IMR-90 (cell line): Measurements from ENCODE around the gene LRRC15. TPM values are rescaled to one million over a fixed set of nuclear protein-coding genes. Genes with fewer than 3 reads are reported as not detected.

ENCODE experiments used
- ATAC-seq: fragments of 200-7000 bp; cut with Tn5 transposase; 2 replicates; pipeline ENCODE4 v1.9.1; 2020; ENCODE audit warnings: low read depth, mild to moderate bottlenecking, moderate library complexity
- BruUV-seq: library from RNA; stranded (reverse); fragments of 400-500 nt; replicated peaks from 2 replicates; lab custom pipeline; 2021; lab: Mats Ljungman, UMichigan
- CTCF ChIA-PET: fragments of 300-600 bp; formaldehyde crosslinking; extraction: SDS; loops from one replicate; lab custom pipeline; 2021; ENCODE audit warnings: antibody characterized with exemption; lab: Yijun Ruan, JAX
- POLR2A ChIA-PET: fragments of 300-600 bp; sonication (Branson Sonifier 250); formaldehyde crosslinking; loops from one replicate; lab custom pipeline; 2022; ENCODE audit warnings: antibody characterized with exemption; ENCODE audit not compliant: unreplicated experiment; lab: Charles Lee
- DNase-seq: peaks from one replicate; pipeline ENCODE4 v3.0.0; 2013
- H2AFZ ChIP-seq: replicated peaks from 2 replicates; pipeline ENCODE3; 2013; ENCODE audit warnings: low read length, mild to moderate bottlenecking; ENCODE audit not compliant: poor library complexity
- H2AK5ac ChIP-seq: 2 replicates; pipeline ENCODE4 v1.6.1; 2013; ENCODE audit warnings: low read depth, low read length, inconsistent platforms
- H2AK9ac ChIP-seq: replicated peaks from 2 replicates; pipeline ENCODE3; 2013; ENCODE audit warnings: mild to moderate bottlenecking, low read depth, low read length, moderate library complexity; ENCODE audit not compliant: poor library complexity
- H2BK120ac ChIP-seq: 2 replicates; pipeline ENCODE4 v1.6.1; 2013; ENCODE audit warnings: low read depth, low read length, inconsistent platforms
- H2BK15ac ChIP-seq: 3 replicates; pipeline ENCODE4 v1.6.1; 2013; ENCODE audit warnings: low read depth, low read length, inconsistent platforms
- H2BK20ac ChIP-seq: 2 replicates; pipeline ENCODE4 v1.6.1; 2013; ENCODE audit warnings: low read depth, mild to moderate bottlenecking, inconsistent platforms, low read length, moderate library complexity
- H2BK5ac ChIP-seq: 2 replicates; pipeline ENCODE4 v1.6.1; 2013; ENCODE audit warnings: mild to moderate bottlenecking, low read depth, low read length, inconsistent platforms; ENCODE audit not compliant: poor library complexity, severe bottlenecking
- H3K14ac ChIP-seq: replicated peaks from 2 replicates; pipeline ENCODE4 v1.6.1; 2013; ENCODE audit warnings: low read depth, low read length, inconsistent platforms
- H3K18ac ChIP-seq: 2 replicates; pipeline ENCODE4 v1.6.1; 2013; ENCODE audit warnings: low read depth, low read length, control low read depth
- H3K23ac ChIP-seq: 2 replicates; pipeline ENCODE4 v1.6.1; 2013; ENCODE audit warnings: low read depth, low read length, inconsistent platforms
- H3K27ac ChIP-seq: 2 replicates; pipeline ENCODE4 v1.5.1; 2013; ENCODE audit warnings: mild to moderate bottlenecking, control low read depth, low read length; ENCODE audit not compliant: insufficient read depth
- H3K27me3 ChIP-seq: 2 replicates; pipeline ENCODE4 v1.6.1; 2013; ENCODE audit warnings: low read length; ENCODE audit not compliant: control insufficient read depth, insufficient read depth
- H3K36me3 ChIP-seq: 2 replicates; pipeline ENCODE4 v1.6.1; 2013; ENCODE audit warnings: low read length, mixed read lengths; ENCODE audit not compliant: control insufficient read depth, insufficient read depth
- H3K4ac ChIP-seq: 2 replicates; pipeline ENCODE4 v1.6.1; 2013; ENCODE audit warnings: low read depth, low read length, inconsistent platforms
- H3K4me1 ChIP-seq: 2 replicates; pipeline ENCODE4 v1.6.1; 2013; ENCODE audit warnings: low read length, mixed read lengths; ENCODE audit not compliant: control insufficient read depth, insufficient read depth
- H3K4me2 ChIP-seq: 2 replicates; pipeline ENCODE4 v1.6.1; 2013; ENCODE audit warnings: low read depth, mild to moderate bottlenecking, control low read depth, low read length, moderate library complexity
- H3K4me3 ChIP-seq: 2 replicates; pipeline ENCODE4 v1.5.1; 2013; ENCODE audit warnings: low read depth, mild to moderate bottlenecking, control low read depth, low read length, moderate library complexity; ENCODE audit not compliant: insufficient read depth
- H3K56ac ChIP-seq: 2 replicates; pipeline ENCODE4 v1.6.1; 2013; ENCODE audit warnings: low read length, inconsistent platforms; ENCODE audit not compliant: insufficient read depth; ENCODE audit errors: extremely low read depth
- H3K79me1 ChIP-seq, 2 experiments: 2 replicates each; pipeline ENCODE4 v1.6.1; 2013; ENCODE audit warnings: low read length in 2 of 2, inconsistent platforms in 1 of 2, low read depth in 1 of 2
- H3K9ac ChIP-seq: 2 replicates; pipeline ENCODE4 v1.6.1; 2013; ENCODE audit warnings: low read depth, low read length, control low read depth
- H3K9me1 ChIP-seq: 2 replicates; pipeline ENCODE4 v1.6.1; 2013; ENCODE audit warnings: low read length, inconsistent platforms; ENCODE audit not compliant: insufficient read depth
- H3K9me3 ChIP-seq: 2 replicates; pipeline ENCODE4 v1.6.1; 2013; ENCODE audit warnings: low read length; ENCODE audit not compliant: control insufficient read depth, insufficient read depth
- H4K20me1 ChIP-seq: 2 replicates; pipeline ENCODE4 v1.6.1; 2013; ENCODE audit warnings: low read length, inconsistent platforms; ENCODE audit not compliant: insufficient read depth
- H4K5ac ChIP-seq: 2 replicates; pipeline ENCODE4 v1.6.1; 2013; ENCODE audit warnings: mild to moderate bottlenecking, low read depth, low read length, control low read depth
- H4K8ac ChIP-seq, 2 experiments: 2 replicates each; pipeline ENCODE4 v1.6.1; 2013; ENCODE audit warnings: low read depth in 2 of 2, low read length in 2 of 2, control low read depth in 1 of 2, inconsistent platforms in 1 of 2
- H4K91ac ChIP-seq: 2 replicates; pipeline ENCODE4 v1.6.1; 2013; ENCODE audit warnings: low read depth, low read length, inconsistent platforms; ENCODE audit not compliant: insufficient read depth
- BHLHE40 ChIP-seq: fragments of 150-350 bp; IDR thresholded peaks from 2 replicates; pipeline ENCODE4 v1.6.1; 2016; ENCODE audit warnings: mild to moderate bottlenecking, low read depth, low read length
- CEBPB ChIP-seq: IDR thresholded peaks from 2 replicates; pipeline ENCODE4 v1.6.1; 2012; ENCODE audit warnings: low read depth, low read length, improper control_type of control experiment
- CHD1 ChIP-seq: IDR thresholded peaks from 2 replicates; pipeline ENCODE4 v1.6.1; 2012; ENCODE audit warnings: low read depth, low read length, improper control_type of control experiment
- FOS ChIP-seq: fragments of 150-350 bp; IDR thresholded peaks from 2 replicates; pipeline ENCODE4 v1.6.1; 2016; ENCODE audit warnings: low read depth, low read length
- MAFK ChIP-seq: IDR thresholded peaks from 2 replicates; pipeline ENCODE4 v1.6.1; 2012; ENCODE audit warnings: low read depth, low read length, improper control_type of control experiment
- MAZ ChIP-seq: IDR thresholded peaks from 2 replicates; pipeline ENCODE4 v1.6.1; 2012; ENCODE audit warnings: low read depth, mild to moderate bottlenecking, low read length, improper control_type of control experiment, moderate library complexity, borderline replicate concordance
- MXI1 ChIP-seq: IDR thresholded peaks from 2 replicates; pipeline ENCODE4 v1.6.1; 2012; ENCODE audit warnings: low read depth, mild to moderate bottlenecking, low read length, moderate library complexity, borderline replicate concordance
- NFE2L2 ChIP-seq: fragments of 150-350 bp; IDR thresholded peaks from 2 replicates; pipeline ENCODE4 v1.6.1; 2016; ENCODE audit warnings: low read depth, mild to moderate bottlenecking, low read length
- POLR2A ChIP-seq: IDR thresholded peaks from 2 replicates; pipeline ENCODE4 v1.6.1; 2012; ENCODE audit warnings: mild to moderate bottlenecking, low read depth, low read length
- RAD21 ChIP-seq: IDR thresholded peaks from 2 replicates; pipeline ENCODE4 v1.6.1; 2012; ENCODE audit warnings: low read length, improper control_type of control experiment
- RCOR1 ChIP-seq: IDR thresholded peaks from 2 replicates; pipeline ENCODE4 v1.6.1; 2012; ENCODE audit warnings: mild to moderate bottlenecking, low read length, improper control_type of control experiment; ENCODE audit not compliant: insufficient replicate concordance
- RFX5 ChIP-seq: IDR thresholded peaks from 2 replicates; pipeline ENCODE4 v1.8.0; 2012; ENCODE audit warnings: low read depth, mild to moderate bottlenecking, low read length, moderate library complexity
- SMC3 ChIP-seq: fragments of 150-350 bp; IDR thresholded peaks from 2 replicates; pipeline ENCODE4 v1.6.1; 2016; ENCODE audit warnings: low read depth, mild to moderate bottlenecking, antibody characterized with exemption, low read length, moderate library complexity
- WGBS, 2 experiments: methylation state at CpG; one replicate each; pipeline versions ENCODE4 v1.1.5 to v1.1.7; 2013; ENCODE audit warnings: missing lambda C conversion rate in 2 of 2; ENCODE audit not compliant: insufficient read length in 1 of 2; ENCODE audit errors: extremely low coverage in 2 of 2; 5-methylcytosine and 5-hydroxymethylcytosine counted together
- dilution Hi-C: fragments of 300-500 bp; cut with HindIII; formaldehyde crosslinking; loops from one replicate; pipeline ENCODE4 v1.14.3; 2018; ENCODE audit warnings: low sequenced_read_pairs; ENCODE audit not compliant: unreplicated experiment
- in situ Hi-C: fragments of 300-500 bp; cut with MboI; formaldehyde crosslinking; loops from 3 replicates; pipeline ENCODE4 v1.14.3; 2019; ENCODE audit warnings: low sequenced_read_pairs, inconsistent platforms, mixed read lengths
- intact Hi-C: fragments of 100-400 bp; cut with micrococcal nuclease; formaldehyde crosslinking; loops from 2 replicates; pipeline ENCODE4 v1.10.0; 2022
- polyA plus RNA-seq, 3 experiments: library from polyadenylated mRNA; depleted of rRNA; stranded (reverse); fragments of >200 nt; gene quantifications; 2 replicates each; pipeline ENCODE4 v1.2.3, GENCODE V29; 2012; ENCODE audit warnings: low replicate concordance in 1 of 3
- total RNA-seq: library from RNA; depleted of rRNA; stranded (reverse); fragments of >200 nt; gene quantifications from 2 replicates; pipeline ENCODE4 v1.2.3, GENCODE V29; 2012
- TF ChIP-seq, protein P1 (sequence below): conservative IDR thresholded peaks from 2 replicates; pipeline ENCODE4 v1.5.1; 2012; ENCODE audit warnings: mild to moderate bottlenecking, low read depth, low read length, improper control_type of control experiment
- TF ChIP-seq, protein P2 (sequence below): fragments of 150-350 bp; IDR thresholded peaks from 2 replicates; pipeline ENCODE4 v1.6.1; 2016; ENCODE audit warnings: low read depth, mild to moderate bottlenecking, low read length, moderate library complexity, borderline replicate concordance
- TF ChIP-seq, protein P3 (sequence below): fragments of 150-350 bp; IDR thresholded peaks from 2 replicates; pipeline ENCODE4 v1.6.1; 2017; ENCODE audit warnings: mild to moderate bottlenecking, antibody characterized with exemption, low read length, low read depth

LRRC15 gene
- total and polyA plus RNA-seq, 2 of the 4 experiments (the other 2 are of a cell fraction) = 2.5 to 9.0 TPM

DNA sequence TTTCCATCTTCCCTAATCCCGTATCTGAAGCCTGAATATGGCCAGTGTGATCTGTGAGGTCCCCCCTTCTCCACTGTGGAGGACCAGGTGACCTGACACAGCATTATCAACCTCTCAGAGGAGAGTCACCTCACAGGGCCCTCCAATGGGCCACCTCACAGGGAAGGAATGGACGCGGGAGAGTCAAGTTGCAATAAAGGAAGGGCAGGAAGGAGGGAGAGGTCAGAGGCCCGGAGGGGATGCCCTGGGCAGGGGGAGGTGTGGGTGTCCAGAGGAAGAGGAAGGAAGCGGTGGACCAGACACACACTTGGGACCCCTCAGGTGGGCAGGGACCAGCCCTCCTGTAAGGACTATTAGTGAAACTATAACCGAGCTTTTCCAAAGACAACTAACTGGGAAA lies 14.6 kb upstream of the LRRC15 start:
- no peak overlapping the region for H2AK9ac ChIP-seq
- H3K18ac ChIP-seq = no peak overlapping the region
- ChIA-PET POLR2A (no interaction called here), CTCF (no interaction called here)
- H2BK15ac ChIP-seq = no peak overlapping the region
- no peak overlapping the region for H2BK5ac ChIP-seq
- no peak overlapping the region for H4K8ac ChIP-seq
- H4K20me1 ChIP-seq = no peaks in the 10 kb centered on the region
- no peak overlapping the region for H4K91ac ChIP-seq
- no peak overlapping the region for H2BK120ac ChIP-seq
- H3K79me1 ChIP-seq = no peaks in the 10 kb centered on the region
- no peak overlapping the region for H3K4me2 ChIP-seq
- H3K4me3 ChIP-seq = no peak overlapping the region
- no peak for ATAC-seq
- whole genome bisulfite sequencing, 2 experiments = no CpG with 5 or more reads among the region's 6 CpGs
- no peak overlapping the region for H3K14ac ChIP-seq
- H3K9me1 ChIP-seq = no peaks in the 10 kb centered on the region
- BruUV-seq = no TSS peak
- no peak overlapping the region for H2BK20ac ChIP-seq
- no peak overlapping the region for H2AFZ ChIP-seq
- no peak overlapping the region for H3K56ac ChIP-seq
- no peak for DNase-seq
- TF ChIP-seq MAFK (no peak), CEBPB (no peak), SMC3 (no peak), RFX5 (no peak), RAD21 (no peak), POLR2A (no peak), RCOR1 (no peak), BHLHE40 (no peak), MXI1 (no peak), CHD1 (no peak), MAZ (no peak), FOS (no peak), NFE2L2 (no peak)
- TF ChIP-seq, protein P1, sequence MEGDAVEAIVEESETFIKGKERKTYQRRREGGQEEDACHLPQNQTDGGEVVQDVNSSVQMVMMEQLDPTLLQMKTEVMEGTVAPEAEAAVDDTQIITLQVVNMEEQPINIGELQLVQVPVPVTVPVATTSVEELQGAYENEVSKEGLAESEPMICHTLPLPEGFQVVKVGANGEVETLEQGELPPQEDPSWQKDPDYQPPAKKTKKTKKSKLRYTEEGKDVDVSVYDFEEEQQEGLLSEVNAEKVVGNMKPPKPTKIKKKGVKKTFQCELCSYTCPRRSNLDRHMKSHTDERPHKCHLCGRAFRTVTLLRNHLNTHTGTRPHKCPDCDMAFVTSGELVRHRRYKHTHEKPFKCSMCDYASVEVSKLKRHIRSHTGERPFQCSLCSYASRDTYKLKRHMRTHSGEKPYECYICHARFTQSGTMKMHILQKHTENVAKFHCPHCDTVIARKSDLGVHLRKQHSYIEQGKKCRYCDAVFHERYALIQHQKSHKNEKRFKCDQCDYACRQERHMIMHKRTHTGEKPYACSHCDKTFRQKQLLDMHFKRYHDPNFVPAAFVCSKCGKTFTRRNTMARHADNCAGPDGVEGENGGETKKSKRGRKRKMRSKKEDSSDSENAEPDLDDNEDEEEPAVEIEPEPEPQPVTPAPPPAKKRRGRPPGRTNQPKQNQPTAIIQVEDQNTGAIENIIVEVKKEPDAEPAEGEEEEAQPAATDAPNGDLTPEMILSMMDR = no peak
- TF ChIP-seq, protein P2, sequence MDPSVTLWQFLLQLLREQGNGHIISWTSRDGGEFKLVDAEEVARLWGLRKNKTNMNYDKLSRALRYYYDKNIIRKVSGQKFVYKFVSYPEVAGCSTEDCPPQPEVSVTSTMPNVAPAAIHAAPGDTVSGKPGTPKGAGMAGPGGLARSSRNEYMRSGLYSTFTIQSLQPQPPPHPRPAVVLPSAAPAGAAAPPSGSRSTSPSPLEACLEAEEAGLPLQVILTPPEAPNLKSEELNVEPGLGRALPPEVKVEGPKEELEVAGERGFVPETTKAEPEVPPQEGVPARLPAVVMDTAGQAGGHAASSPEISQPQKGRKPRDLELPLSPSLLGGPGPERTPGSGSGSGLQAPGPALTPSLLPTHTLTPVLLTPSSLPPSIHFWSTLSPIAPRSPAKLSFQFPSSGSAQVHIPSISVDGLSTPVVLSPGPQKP = no peak
- TF ChIP-seq, protein P3, sequence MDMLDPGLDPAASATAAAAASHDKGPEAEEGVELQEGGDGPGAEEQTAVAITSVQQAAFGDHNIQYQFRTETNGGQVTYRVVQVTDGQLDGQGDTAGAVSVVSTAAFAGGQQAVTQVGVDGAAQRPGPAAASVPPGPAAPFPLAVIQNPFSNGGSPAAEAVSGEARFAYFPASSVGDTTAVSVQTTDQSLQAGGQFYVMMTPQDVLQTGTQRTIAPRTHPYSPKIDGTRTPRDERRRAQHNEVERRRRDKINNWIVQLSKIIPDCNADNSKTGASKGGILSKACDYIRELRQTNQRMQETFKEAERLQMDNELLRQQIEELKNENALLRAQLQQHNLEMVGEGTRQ = no peak
- H3K23ac ChIP-seq = no peak overlapping the region
- no peaks in the 10 kb centered on the region for H3K36me3 ChIP-seq
- peaks cover 39% of the 10 kb centered on the region for H3K27me3 ChIP-seq
- in situ Hi-C loops (no loop called here), intact Hi-C loops (no loop called here), dilution Hi-C loops (no loop called here)
- H3K9ac ChIP-seq = no peak overlapping the region
- no peak overlapping the region for H3K4ac ChIP-seq
- no peaks in the 10 kb centered on the region for H3K9me3 ChIP-seq
- no peaks in the 10 kb centered on the region for H3K4me1 ChIP-seq
- no peak overlapping the region for H4K5ac ChIP-seq
- H3K27ac ChIP-seq = no peak overlapping the region
- no peak overlapping the region for H2AK5ac ChIP-seq
